Measurements from ENCODE around the gene OR14A16.

Gene OR14A16

DNA sequence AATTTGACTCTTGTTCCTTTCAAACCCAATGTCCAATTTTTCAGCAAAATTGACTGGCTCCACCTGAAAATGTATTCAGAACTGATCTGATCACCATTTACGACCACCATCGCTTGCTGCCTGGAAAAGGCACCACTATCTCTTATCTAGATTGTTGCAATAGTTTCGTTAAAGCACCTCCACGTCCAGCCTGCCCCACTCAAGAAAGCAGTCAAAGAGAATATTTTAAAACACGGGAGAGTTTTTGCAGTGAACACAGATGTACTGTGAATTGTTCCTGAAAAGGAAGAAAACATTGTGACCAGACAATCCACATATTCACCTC lies 21.7 kb upstream of the OR14A16 start:
- TF ChIP-seq ZNF146 (tag by site-specific recombination; IDR thresholded peaks at IDR 0.05) (no peak), TRIM28 (IDR thresholded peaks at IDR 0.05; ENCODE audit: borderline replicate concordance, low read length) (no peak), SP2 (tag by site-specific recombination; IDR thresholded peaks at IDR 0.05) (no peak), ZNF140 (tag by site-specific recombination; IDR thresholded peaks at IDR 0.05) (no peak), ZNF791 (tag by site-specific recombination; IDR thresholded peaks at IDR 0.05) (no peak), PRDM4 (tag by site-specific recombination; IDR thresholded peaks at IDR 0.05) (no peak), ZNF654 (tag by site-specific recombination; IDR thresholded peaks at IDR 0.05; ENCODE audit: low read depth) (no peak), ZBTB1 (tag by site-specific recombination; IDR thresholded peaks at IDR 0.05) (no peak), ZNF837 (tag by site-specific recombination; IDR thresholded peaks at IDR 0.05) (no peak), ZNF518A (tag by site-specific recombination; conservative IDR thresholded peaks at IDR 0.05; ENCODE audit: low read depth) (no peak), ZNF138 (tag by site-specific recombination; IDR thresholded peaks at IDR 0.05; ENCODE audit: borderline replicate concordance) (no peak), ZSCAN23 (tag by site-specific recombination; IDR thresholded peaks at IDR 0.05) (no peak), ZNF266 (tag by site-specific recombination; IDR thresholded peaks at IDR 0.05; ENCODE audit: low read depth) (no peak), ZNF223 (tag by site-specific recombination; IDR thresholded peaks at IDR 0.05) (no peak), GLI4 (tag by site-specific recombination; IDR thresholded peaks at IDR 0.05) (no peak)
- TF ChIP-seq, protein P1, sequence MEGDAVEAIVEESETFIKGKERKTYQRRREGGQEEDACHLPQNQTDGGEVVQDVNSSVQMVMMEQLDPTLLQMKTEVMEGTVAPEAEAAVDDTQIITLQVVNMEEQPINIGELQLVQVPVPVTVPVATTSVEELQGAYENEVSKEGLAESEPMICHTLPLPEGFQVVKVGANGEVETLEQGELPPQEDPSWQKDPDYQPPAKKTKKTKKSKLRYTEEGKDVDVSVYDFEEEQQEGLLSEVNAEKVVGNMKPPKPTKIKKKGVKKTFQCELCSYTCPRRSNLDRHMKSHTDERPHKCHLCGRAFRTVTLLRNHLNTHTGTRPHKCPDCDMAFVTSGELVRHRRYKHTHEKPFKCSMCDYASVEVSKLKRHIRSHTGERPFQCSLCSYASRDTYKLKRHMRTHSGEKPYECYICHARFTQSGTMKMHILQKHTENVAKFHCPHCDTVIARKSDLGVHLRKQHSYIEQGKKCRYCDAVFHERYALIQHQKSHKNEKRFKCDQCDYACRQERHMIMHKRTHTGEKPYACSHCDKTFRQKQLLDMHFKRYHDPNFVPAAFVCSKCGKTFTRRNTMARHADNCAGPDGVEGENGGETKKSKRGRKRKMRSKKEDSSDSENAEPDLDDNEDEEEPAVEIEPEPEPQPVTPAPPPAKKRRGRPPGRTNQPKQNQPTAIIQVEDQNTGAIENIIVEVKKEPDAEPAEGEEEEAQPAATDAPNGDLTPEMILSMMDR (tag by site-specific recombination; IDR thresholded peaks at IDR 0.05) = no peak
- TF ChIP-seq, protein P2, sequence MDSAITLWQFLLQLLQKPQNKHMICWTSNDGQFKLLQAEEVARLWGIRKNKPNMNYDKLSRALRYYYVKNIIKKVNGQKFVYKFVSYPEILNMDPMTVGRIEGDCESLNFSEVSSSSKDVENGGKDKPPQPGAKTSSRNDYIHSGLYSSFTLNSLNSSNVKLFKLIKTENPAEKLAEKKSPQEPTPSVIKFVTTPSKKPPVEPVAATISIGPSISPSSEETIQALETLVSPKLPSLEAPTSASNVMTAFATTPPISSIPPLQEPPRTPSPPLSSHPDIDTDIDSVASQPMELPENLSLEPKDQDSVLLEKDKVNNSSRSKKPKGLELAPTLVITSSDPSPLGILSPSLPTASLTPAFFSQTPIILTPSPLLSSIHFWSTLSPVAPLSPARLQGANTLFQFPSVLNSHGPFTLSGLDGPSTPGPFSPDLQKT (IDR thresholded peaks at IDR 0.05; ENCODE audit: borderline replicate concordance, low read depth, low read length) = no peak
- POLR2A ChIA-PET = no interaction called here
- no peaks in the 10 kb centered on the region for H3K4me1 ChIP-seq (ENCODE audit: control insufficient read depth, insufficient read depth, low read length)
- H3K27ac ChIP-seq (ENCODE audit: extremely low read depth, low read depth, low read length) = no peak overlapping the region
- no peaks in the 10 kb centered on the region for H3K9me3 ChIP-seq (ENCODE audit: control insufficient read depth, insufficient read depth, low read depth, low read length)
- no peaks in the 10 kb centered on the region for H3K36me3 ChIP-seq (ENCODE audit: control insufficient read depth in 2 of 2, insufficient read depth in 1 of 2, low read length in 2 of 2)
- H3K4me3 ChIP-seq (ENCODE audit: low read depth, low read length) = no peak overlapping the region
- CTCF ChIA-PET = no interaction called here

Data from HEK293 (cell line).